T-cell (primary cell): ENCODE results near the gene FAM163B. TPM values are rescaled to one million over a fixed set of nuclear protein-coding genes. Genes with fewer than 3 reads are reported as not detected.

ENCODE experiments used
- ATAC-seq, 4 experiments: fragments of 200-7000 bp in 3 of 4; fragments of 150-1000 bp in 1 of 4; cut with Tn5 transposase; replicated peaks in 1 of 4; 1 replicate in 3 of 4; 2 replicates in 1 of 4; pipeline ENCODE4 v1.10.0; 2021; ENCODE audit warnings: moderate library complexity in 3 of 4, mild to moderate bottlenecking in 2 of 4, moderate number of reproducible peaks in 1 of 4
- CTCF ChIA-PET, 2 donors: fragments of 300-600 bp; sonication (Branson Sonifier 250); formaldehyde crosslinking; loops; one replicate each; lab custom pipeline; 2022; ENCODE audit warnings: antibody characterized with exemption in 2 of 2; lab: Charles Lee
- POLR2A ChIA-PET, 2 donors: fragments of 300-600 bp; sonication (Branson Sonifier 250); formaldehyde crosslinking; loops; one replicate each; lab custom pipeline; 2022; ENCODE audit warnings: antibody characterized with exemption in 2 of 2; lab: Charles Lee
- DNase-seq, 35 experiments: peaks; one replicate each; pipeline versions ENCODE4 v3.0.0 to v3.0.0-alpha.2; 2013 to 2023
- H3K27ac ChIP-seq: one replicate; pipeline ENCODE4 v1.5.1; 2013; ENCODE audit warnings: low read length
- H3K27me3 ChIP-seq, 2 experiments: replicated peaks in 1 of 2; 1 replicate in 1 of 2; 2 replicates in 1 of 2; pipeline versions ENCODE4 v1.6.1 to v1.7.0; 2013; ENCODE audit warnings: low read length in 1 of 2, mixed read lengths in 1 of 2; ENCODE audit not compliant: control insufficient read depth in 2 of 2, insufficient read depth in 2 of 2; ENCODE audit errors: extremely low read depth in 1 of 2
- H3K36me3 ChIP-seq, 2 donors: 1 replicate in 1 of 2; 2 replicates in 1 of 2; pipeline versions ENCODE4 v1.6.1 to v1.7.0; 2013; ENCODE audit warnings: low read length in 1 of 2; ENCODE audit not compliant: control insufficient read depth in 2 of 2, insufficient read depth in 1 of 2; ENCODE audit errors: extremely low read depth in 1 of 2
- H3K4me1 ChIP-seq, 2 experiments: 1 replicate in 1 of 2; 2 replicates in 1 of 2; pipeline versions ENCODE4 v1.6.1 to v1.7.0; 2013; ENCODE audit warnings: low read length in 2 of 2, mixed read lengths in 1 of 2; ENCODE audit not compliant: insufficient read depth in 2 of 2, control insufficient read depth in 1 of 2; ENCODE audit errors: extremely low read depth in 1 of 2
- H3K4me3 ChIP-seq, 2 donors: 1 replicate in 1 of 2; 2 replicates in 1 of 2; pipeline versions ENCODE4 v1.5.1 to v1.7.0; 2013; ENCODE audit warnings: mild to moderate bottlenecking in 2 of 2, low read length in 1 of 2, moderate library complexity in 1 of 2; ENCODE audit not compliant: control insufficient read depth in 1 of 2; ENCODE audit errors: extremely low read depth in 1 of 2
- H3K9me3 ChIP-seq: 2 replicates; pipeline ENCODE4 v1.7.0; 2013
- H3K27ac Mint-ChIP-seq, 2 donors: one replicate each; pipeline ENCODE4 v1.8.0; 2020 to 2021; ENCODE audit warnings: mild to moderate bottlenecking in 2 of 2, mixed read lengths in 2 of 2
- H3K27me3 Mint-ChIP-seq, 2 donors: one replicate each; pipeline ENCODE4 v1.8.0; 2021 to 2022; ENCODE audit warnings: mixed read lengths in 2 of 2
- H3K36me3 Mint-ChIP-seq: one replicate; pipeline ENCODE4 v1.8.0; 2021; ENCODE audit warnings: mixed read lengths
- H3K4me1 Mint-ChIP-seq, 3 donors: one replicate each; pipeline ENCODE4 v1.8.0; 2020 to 2022; ENCODE audit warnings: mixed read lengths in 3 of 3, mild to moderate bottlenecking in 1 of 3
- H3K4me3 Mint-ChIP-seq, 3 donors: one replicate each; pipeline ENCODE4 v1.8.0; 2020 to 2022; ENCODE audit warnings: mild to moderate bottlenecking in 3 of 3, mixed read lengths in 3 of 3, moderate library complexity in 3 of 3
- H3K9me3 Mint-ChIP-seq, 3 donors: one replicate each; pipeline ENCODE4 v1.8.0; 2020 to 2022; ENCODE audit warnings: mixed read lengths in 3 of 3
- WGBS: methylation state at CpG from one replicate; pipeline ENCODE4 v1.1.5; 2013; ENCODE audit warnings: missing lambda C conversion rate; ENCODE audit not compliant: insufficient coverage; 5-methylcytosine and 5-hydroxymethylcytosine counted together
- total RNA-seq, 35 experiments: library from RNA in 6 of 35; stranded (reverse) in 6 of 35; fragments of 120-200 nt in 1 of 35; gene quantifications; one replicate each; pipeline versions ENCODE4 v1.2.1 to v1.2.4 and lab custom pipeline; 2013 to 2026

The FAM163B gene
- total RNA-seq, 5 donors from 2014 or later (not counting 1 experiment from before 2014, with no cell fraction given), result not detected

DNA sequence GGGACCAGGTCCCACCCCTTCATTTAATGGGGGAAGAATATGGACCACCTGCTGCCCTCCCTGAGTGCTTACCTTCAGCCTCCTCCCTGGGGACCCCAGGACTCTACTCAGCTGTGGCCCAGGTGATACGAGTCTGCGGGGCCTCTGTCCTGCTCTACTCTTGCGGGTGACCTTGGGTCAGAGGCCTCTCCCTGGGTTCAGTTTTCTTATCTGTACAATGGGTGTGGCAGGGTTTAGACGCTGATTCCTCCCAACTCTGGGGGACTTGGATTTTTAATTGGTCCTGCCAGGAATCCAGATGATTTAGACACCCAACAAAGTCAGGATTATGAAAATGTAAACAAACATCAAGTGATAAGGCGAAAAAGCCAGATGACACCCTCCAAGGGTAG, 25.0 kb downstream of the FAM163B start:
- Histone ChIP-seq H3K4me3 (no peak overlapping the region), H3K36me3 (no peaks in the 10 kb centered on the region), H3K4me1 (peaks cover 9 to 16% of the 10 kb centered on the region in 2 experiments), H3K27me3 (peaks cover 0 to 73% of the 10 kb centered on the region in 2 experiments), H3K9me3 (no peaks in the 10 kb centered on the region), H3K27ac (no peak overlapping the region)
- 82% methylated on average over 4 of the region's 5 CpGs for WGBS
- Mint-ChIP-seq H3K36me3 (no peaks in the 10 kb centered on the region), H3K27me3 (peaks cover 34 to 60% of the 10 kb centered on the region in 2 donors), H3K27ac (no peak overlapping the region), H3K4me1 (peaks cover 7 to 9% (median 8%) of the 10 kb centered on the region in 3 donors), H3K9me3 (no peaks in the 10 kb centered on the region), H3K4me3 (no peak overlapping the region)
- ChIA-PET POLR2A (no interaction called here), CTCF (no interaction called here)
- ATAC-seq, result no peak
- DNase-seq, result no peak

GRCh38 chr9:133583586-133583985, 25.6 kb downstream of the FAM163B start:
- no peak for DNase-seq
- Mint-ChIP-seq H3K4me3 (no peak overlapping the region), H3K4me1 (peaks cover 7 to 9% (median 8%) of the 10 kb centered on the region in 3 donors), H3K9me3 (no peaks in the 10 kb centered on the region), H3K27me3 (peaks cover 34 to 60% of the 10 kb centered on the region in 2 donors), H3K36me3 (no peaks in the 10 kb centered on the region), H3K27ac (no peak overlapping the region)
- peaks cover 9 to 16% of the 10 kb centered on the region in 2 experiments for H3K4me1 ChIP-seq
- ATAC-seq, result no peak
- no peaks in the 10 kb centered on the region for H3K9me3 ChIP-seq
- no peak overlapping the region for H3K4me3 ChIP-seq
- ChIA-PET CTCF (no interaction called here), POLR2A (no interaction called here)
- no peaks in the 10 kb centered on the region for H3K36me3 ChIP-seq
- 85% methylated on average over 23 of the region's 23 CpGs for WGBS
- peaks cover 0 to 79% of the 10 kb centered on the region in 2 experiments for H3K27me3 ChIP-seq
- no peak overlapping the region for H3K27ac ChIP-seq

DNA sequence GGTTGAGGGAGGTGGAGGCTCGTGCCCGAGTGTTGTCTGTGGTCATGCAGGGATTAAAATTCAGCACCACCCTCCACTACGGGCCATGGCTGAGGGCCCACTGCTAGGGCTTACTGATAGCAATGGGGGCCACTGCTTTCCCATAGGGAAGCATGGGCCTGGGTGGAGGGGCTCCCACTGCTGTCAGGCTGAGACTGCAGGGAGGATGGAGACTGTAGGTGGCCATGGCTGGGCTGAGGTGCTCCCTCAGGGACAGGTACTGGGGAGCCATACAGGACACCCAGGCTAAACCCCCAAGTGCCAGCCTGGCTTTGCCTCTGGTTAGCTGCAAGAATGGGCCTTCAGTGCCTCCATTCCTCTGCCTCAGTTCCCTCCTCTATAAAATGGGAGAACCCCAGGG, 26.1 kb downstream of the FAM163B start:
- H3K27me3 Mint-ChIP-seq, result peaks cover 38 to 63% of the 10 kb centered on the region in 2 donors
- peaks cover 0 to 84% of the 10 kb centered on the region in 2 experiments for H3K27me3 ChIP-seq

GRCh38 chr9:133582501-133583045, 26.6 kb downstream of the FAM163B start:
- Histone ChIP-seq H3K27ac (no peak overlapping the region), H3K9me3 (no peaks in the 10 kb centered on the region), H3K4me3 (no peak overlapping the region), H3K27me3 (peaks cover 0 to 88% of the 10 kb centered on the region in 2 experiments), H3K4me1 (peaks cover 9 to 16% of the 10 kb centered on the region in 2 experiments), H3K36me3 (no peaks in the 10 kb centered on the region)
- ChIA-PET CTCF (no interaction called here), POLR2A (no interaction called here)
- no peak overlapping the region for H3K27ac Mint-ChIP-seq
- ATAC-seq (no peak), DNase-seq (no peak)
- H3K36me3 Mint-ChIP-seq, result no peaks in the 10 kb centered on the region
- peaks cover 8 to 12% (median 10%) of the 10 kb centered on the region in 3 donors for H3K4me1 Mint-ChIP-seq
- H3K9me3 Mint-ChIP-seq, result no peaks in the 10 kb centered on the region
- peaks cover 39 to 69% of the 10 kb centered on the region in 2 donors for H3K27me3 Mint-ChIP-seq
- 87% methylated on average over 10 of the region's 14 CpGs for WGBS
- no peak overlapping the region for H3K4me3 Mint-ChIP-seq

More for the DNA sequence above, 26.1 kb downstream of the FAM163B start:
- H3K4me3 Mint-ChIP-seq, result no peak overlapping the region
- H3K9me3 ChIP-seq, result no peaks in the 10 kb centered on the region
- H3K9me3 Mint-ChIP-seq, result no peaks in the 10 kb centered on the region
- H3K36me3 ChIP-seq, result no peaks in the 10 kb centered on the region
- no peak overlapping the region for H3K27ac ChIP-seq
- ATAC-seq, result no peak
- peaks cover 8 to 10% (median 9%) of the 10 kb centered on the region in 3 donors for H3K4me1 Mint-ChIP-seq
- H3K4me1 ChIP-seq, result peaks cover 9 to 16% of the 10 kb centered on the region in 2 experiments
- no CpG with 5 or more reads among the region's 3 CpGs for WGBS
- CTCF ChIA-PET, result no interaction called here
- H3K27ac Mint-ChIP-seq, result no peak overlapping the region
- POLR2A ChIA-PET, result no interaction called here
- no peak for DNase-seq
- H3K4me3 ChIP-seq, result no peak overlapping the region
- no peaks in the 10 kb centered on the region for H3K36me3 Mint-ChIP-seq

DNA sequence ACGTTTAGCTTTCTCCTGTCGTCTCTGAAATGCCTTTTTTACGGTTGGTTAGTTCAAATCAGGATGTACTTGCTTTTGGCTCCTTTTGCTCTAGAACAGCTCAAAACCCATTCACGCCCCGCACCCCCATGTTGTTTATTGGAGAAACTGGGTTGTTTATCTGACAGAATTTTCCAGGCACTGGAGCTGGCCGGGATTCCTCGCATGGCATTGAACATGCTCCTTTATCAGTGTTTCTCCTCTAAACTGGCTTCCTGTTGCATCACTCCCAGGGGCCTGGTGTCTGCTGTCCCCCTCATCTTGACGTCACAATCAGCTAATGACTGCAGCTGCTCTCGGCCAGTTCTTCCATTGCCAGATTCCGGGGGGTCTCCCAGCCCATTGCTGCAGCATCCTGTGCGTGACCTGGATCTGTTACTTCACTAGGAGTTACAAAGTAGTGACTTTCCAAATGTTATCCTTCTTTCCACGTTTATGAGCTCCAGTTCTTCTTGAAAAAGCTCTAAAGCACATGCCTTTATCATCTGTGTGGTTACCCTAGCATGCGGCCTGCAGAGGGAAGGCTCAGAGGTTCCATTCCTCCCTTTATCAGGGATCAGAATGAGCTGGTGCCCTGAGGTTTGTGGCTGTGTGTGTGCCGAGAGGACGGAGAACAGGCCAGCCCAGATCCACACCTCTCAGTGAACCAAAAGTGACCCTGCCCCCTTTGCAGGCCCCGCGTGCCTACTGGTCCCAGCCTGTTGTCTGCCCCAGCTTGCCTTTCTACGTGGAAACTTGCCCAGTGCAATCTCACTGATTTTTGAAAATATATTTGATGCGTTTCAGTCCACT, 27.5 kb downstream of the FAM163B start:
- ChIA-PET POLR2A (no interaction called here), CTCF (no interaction called here)
- H3K9me3 Mint-ChIP-seq, result no peaks in the 10 kb centered on the region
- ATAC-seq, result no peak
- Histone ChIP-seq H3K9me3 (no peaks in the 10 kb centered on the region), H3K27ac (no peak overlapping the region), H3K27me3 (peaks cover 0 to 87% of the 10 kb centered on the region in 2 experiments), H3K36me3 (no peaks in the 10 kb centered on the region), H3K4me3 (no peak overlapping the region), H3K4me1 (peaks cover 13 to 19% of the 10 kb centered on the region in 2 experiments)
- H3K27me3 Mint-ChIP-seq, result peaks cover 42 to 75% of the 10 kb centered on the region in 2 donors
- H3K36me3 Mint-ChIP-seq, result no peaks in the 10 kb centered on the region
- H3K27ac Mint-ChIP-seq, result no peak overlapping the region
- WGBS, result 86% methylated on average over 13 of the region's 19 CpGs
- H3K4me3 Mint-ChIP-seq, result no peak overlapping the region
- no peak for DNase-seq
- H3K4me1 Mint-ChIP-seq, result peaks cover 10 to 15% (median 13%) of the 10 kb centered on the region in 3 donors

- H3K27ac Mint-ChIP-seq, result no peak overlapping the region
These were observed 28.2 kb downstream of the FAM163B start for GRCh38 chr9:133581011-133581410.

More at GRCh38 chr9:133581011-133581410, 28.2 kb downstream of the FAM163B start:
- Histone ChIP-seq H3K4me3 (no peak overlapping the region), H3K36me3 (no peaks in the 10 kb centered on the region), H3K27me3 (peaks cover 0 to 87% of the 10 kb centered on the region in 2 experiments), H3K27ac (no peak overlapping the region), H3K9me3 (no peaks in the 10 kb centered on the region), H3K4me1 (peaks cover 13 to 20% of the 10 kb centered on the region in 2 experiments)
- Mint-ChIP-seq H3K4me3 (no peak overlapping the region), H3K4me1 (peaks cover 10 to 17% (median 16%) of the 10 kb centered on the region in 3 donors), H3K27me3 (peaks cover 46 to 79% of the 10 kb centered on the region in 2 donors), H3K36me3 (no peaks in the 10 kb centered on the region), H3K9me3 (no peaks in the 10 kb centered on the region)
- 71% methylated on average over 1 of the region's 4 CpGs for WGBS
- DNase-seq (no peak), ATAC-seq (no peak)
- POLR2A ChIA-PET, result interaction anchor here in 1 of 2 donors (0.7 kb wide), 1 partner anchor 17 kb away, joined by 3 read pairs; no protein-coding TSS in a partner anchor
- CTCF ChIA-PET, result interaction anchor here in 1 of 2 donors (0.7 kb wide), 1 partner anchor 26 kb away, joined by 3 read pairs; no protein-coding TSS in a partner anchor
